GM23338 (cell line): ENCODE results near the gene PTGFR.

Experiments used
- CREB1 ChIP-seq: fragments of 250-450 bp; sonication (Bioruptor Pico); IDR thresholded peaks from 2 replicates; pipeline ENCODE4 v1.5.0; 2020; ENCODE audit warnings: low read depth, mild to moderate bottlenecking, moderate library complexity
- CTCF ChIP-seq, 2 experiments: fragments of 200-600 bp in 1 of 2; sonication (generic) in 1 of 2; conservative IDR thresholded peaks; 2 replicates each; pipeline versions ENCODE4 v1.5.1 to v1.6.1; 2016 to 2017; ENCODE audit warnings: antibody characterized with exemption in 2 of 2, low read depth in 2 of 2, mild to moderate bottlenecking in 2 of 2, moderate library complexity in 1 of 2
- EZH2 ChIP-seq: fragments of 200-600 bp; sonication (generic); IDR thresholded peaks from one replicate; pipeline ENCODE4 v1.8.0; 2017; ENCODE audit warnings: antibody characterized with exemption, mild to moderate bottlenecking, low read depth; ENCODE audit not compliant: unreplicated experiment
- EZH2phosphoT487 ChIP-seq: fragments of 200-600 bp; sonication (generic); IDR thresholded peaks from one replicate; pipeline ENCODE4 v1.8.1; 2018; ENCODE audit warnings: antibody characterized with exemption; ENCODE audit not compliant: unreplicated experiment
- JUNB ChIP-seq: IDR thresholded peaks from one replicate; pipeline ENCODE4 v1.6.1; 2016; ENCODE audit warnings: antibody characterized with exemption; ENCODE audit not compliant: unreplicated experiment
- POLR2AphosphoS5 ChIP-seq: IDR thresholded peaks from 2 replicates; pipeline ENCODE4 v1.6.1; 2016; ENCODE audit warnings: antibody characterized with exemption, low read depth
- REST ChIP-seq: IDR thresholded peaks from one replicate; pipeline ENCODE4 v1.6.1; 2018; ENCODE audit warnings: antibody characterized with exemption; ENCODE audit not compliant: unreplicated experiment
- STAT1 ChIP-seq: IDR thresholded peaks from one replicate; pipeline ENCODE4 v1.6.1; 2016; ENCODE audit warnings: antibody characterized with exemption; ENCODE audit not compliant: unreplicated experiment
- ZNF114 ChIP-seq: fragments of 250-450 bp; sonication (Bioruptor Pico); IDR thresholded peaks from 2 replicates; pipeline ENCODE4 v1.5.0; 2020; ENCODE audit warnings: mild to moderate bottlenecking, moderate library complexity
- ZNF331 ChIP-seq: fragments of 250-450 bp; sonication (Bioruptor Pico); IDR thresholded peaks from 2 replicates; pipeline ENCODE4 v1.5.0; 2020; ENCODE audit warnings: low read depth, mild to moderate bottlenecking, moderate library complexity
- TF ChIP-seq, protein P1 (sequence below): IDR thresholded peaks from 2 replicates; pipeline ENCODE4 v1.6.1; 2016; ENCODE audit warnings: antibody characterized with exemption

DNA sequence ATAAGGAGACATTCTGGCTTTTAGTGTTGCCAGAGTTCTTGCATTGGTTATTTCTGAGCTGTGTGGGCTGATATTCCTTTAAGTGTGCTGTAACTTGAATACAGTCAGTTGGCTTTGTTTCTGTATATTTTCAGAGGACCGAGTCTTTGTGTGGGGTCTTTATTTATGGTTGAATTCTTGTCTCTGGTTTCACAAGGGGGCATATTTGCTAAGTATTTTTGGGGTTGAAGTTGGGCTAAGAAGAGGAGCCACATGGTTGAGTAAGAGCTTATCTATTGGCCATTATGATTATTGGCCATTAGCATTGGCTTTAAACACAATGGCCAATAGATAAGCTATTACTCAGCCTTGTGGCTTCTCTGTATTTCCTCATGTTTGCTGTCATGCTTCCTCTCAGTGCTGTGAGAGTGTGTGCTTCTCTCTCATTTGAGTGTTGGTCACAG, 26.3 kb upstream of the PTGFR start:
- TF ChIP-seq EZH2 (no peak), CTCF (conservative IDR thresholded peaks at IDR 0.05; ENCODE audit: low read depth in 2 of 2) (no peak), JUNB (no peak), REST (no peak), ZNF331 (CRISPR knock-in tag) (no peak), CREB1 (CRISPR knock-in tag) (no peak), STAT1 (no peak), POLR2AphosphoS5 (no peak), EZH2phosphoT487 (no peak), ZNF114 (CRISPR knock-in tag) (no peak)
- TF ChIP-seq, protein P1, sequence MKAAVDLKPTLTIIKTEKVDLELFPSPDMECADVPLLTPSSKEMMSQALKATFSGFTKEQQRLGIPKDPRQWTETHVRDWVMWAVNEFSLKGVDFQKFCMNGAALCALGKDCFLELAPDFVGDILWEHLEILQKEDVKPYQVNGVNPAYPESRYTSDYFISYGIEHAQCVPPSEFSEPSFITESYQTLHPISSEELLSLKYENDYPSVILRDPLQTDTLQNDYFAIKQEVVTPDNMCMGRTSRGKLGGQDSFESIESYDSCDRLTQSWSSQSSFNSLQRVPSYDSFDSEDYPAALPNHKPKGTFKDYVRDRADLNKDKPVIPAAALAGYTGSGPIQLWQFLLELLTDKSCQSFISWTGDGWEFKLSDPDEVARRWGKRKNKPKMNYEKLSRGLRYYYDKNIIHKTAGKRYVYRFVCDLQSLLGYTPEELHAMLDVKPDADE, result no peak
